ENCODE data around the gene FHL2. TPM values are rescaled to one million over a fixed set of nuclear protein-coding genes. Genes with fewer than 3 reads are reported as not detected.

The FHL2 gene
- total RNA-seq, 1 experiment from 2014 or later: 56.4 TPM

GRCh38 chr2:105379741-105380186, 19.1 kb downstream of the FHL2 start:
- no peak for DNase-seq (ENCODE audit: low spot score)

DNA sequence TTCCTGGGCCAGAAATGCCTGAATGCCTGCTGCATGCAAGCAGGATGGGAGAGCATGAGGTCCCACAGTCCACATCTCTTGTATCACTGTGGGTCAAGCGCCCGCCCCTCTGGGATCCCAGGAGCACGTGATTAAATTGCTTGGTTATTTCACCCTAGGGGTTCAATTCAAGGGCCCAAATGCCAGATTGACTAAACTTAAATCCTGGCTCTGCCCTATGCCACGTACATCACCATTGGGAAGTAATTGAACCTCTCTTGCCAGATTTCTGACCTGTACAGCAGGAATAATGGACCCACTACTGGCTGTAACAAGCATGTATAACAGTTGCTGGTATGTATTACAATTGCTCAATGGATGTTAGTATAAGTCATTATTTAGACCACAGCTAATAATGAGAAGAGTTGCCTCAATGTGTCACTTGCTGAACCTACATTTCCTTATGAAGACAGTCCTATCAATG, 19.9 kb downstream of the FHL2 start:
- DNase-seq (ENCODE audit: low spot score): no peak

DNA sequence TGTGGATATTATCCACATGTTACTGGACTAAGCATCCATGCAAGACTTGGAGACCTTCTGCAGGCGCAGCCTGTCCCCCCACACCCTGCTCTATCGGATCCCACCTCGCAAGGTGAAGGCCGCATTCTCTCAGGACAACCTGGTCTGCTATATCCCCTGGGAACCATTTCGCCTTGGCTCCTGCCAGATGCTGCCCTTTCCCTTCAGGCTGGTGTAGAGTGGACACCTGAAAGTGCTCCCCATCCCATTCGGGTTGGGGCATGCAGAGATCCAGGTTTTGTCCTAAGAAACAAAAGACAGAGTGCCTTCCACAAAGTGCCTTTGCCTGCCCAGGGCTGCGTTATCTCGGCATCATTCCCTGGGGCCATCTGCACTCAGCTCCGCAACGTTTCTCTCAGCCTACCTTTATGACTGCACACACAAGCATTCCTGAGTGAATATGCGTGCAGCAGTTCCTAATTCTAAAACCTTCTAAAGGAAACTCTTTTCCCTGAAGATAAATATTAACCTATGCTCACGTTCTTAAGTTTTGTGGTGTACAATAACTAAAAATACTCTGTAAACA, 20.5 kb downstream of the FHL2 start:
- DNase-seq (ENCODE audit: low spot score): no peak

DNA sequence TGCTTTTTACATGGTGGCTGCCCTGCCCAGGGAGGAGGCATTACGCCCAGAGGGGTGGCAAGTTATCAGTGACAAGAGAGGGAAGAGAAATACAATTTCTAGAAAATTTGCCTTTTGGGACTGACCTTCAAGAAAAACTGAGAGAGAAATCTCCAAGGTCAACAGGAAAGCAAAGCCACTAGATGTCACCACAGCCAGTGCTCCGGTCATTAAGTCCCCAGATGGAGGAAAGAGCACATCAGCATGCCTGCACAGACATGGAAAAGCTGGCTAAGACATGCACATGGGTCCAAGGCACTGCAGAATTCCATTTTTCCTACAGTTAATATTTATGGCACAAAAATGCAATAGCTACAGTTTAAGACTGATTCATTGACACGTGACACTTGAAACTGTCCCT, 21.0 kb downstream of the FHL2 start:
- DNase-seq (ENCODE audit: low spot score): peak; percentile 46

- DNase-seq (ENCODE audit: low spot score): no peak
Observed at GRCh38 chr2:105376789-105377240, 22.0 kb downstream of the FHL2 start.

DNA sequence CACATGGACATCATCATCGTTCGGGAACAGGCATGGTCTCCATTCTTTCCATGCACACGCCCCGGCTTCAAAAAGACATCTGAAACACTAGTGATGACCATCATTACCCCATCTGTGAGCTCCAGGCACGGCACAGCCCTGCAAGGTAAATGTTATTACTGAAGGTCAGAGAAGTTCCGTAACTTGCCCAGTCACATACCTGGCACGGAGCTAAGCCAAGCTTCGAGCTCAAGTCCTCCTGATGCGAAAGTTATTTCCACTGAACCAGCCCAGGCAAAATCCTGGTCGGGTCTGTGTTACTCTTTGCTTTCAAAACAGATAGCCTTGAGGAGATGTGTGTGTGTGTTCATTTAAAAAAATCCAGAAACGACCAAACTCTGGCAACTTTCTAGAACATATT, 22.8 kb downstream of the FHL2 start:
- no peak for DNase-seq (ENCODE audit: low spot score)

GRCh38 chr2:105375001-105375561, 23.8 kb downstream of the FHL2 start:
- no peak for DNase-seq (ENCODE audit: low spot score)

- no peak for DNase-seq (ENCODE audit: low spot score)
Observed at GRCh38 chr2:105373895-105374401, 24.9 kb downstream of the FHL2 start.

DNA sequence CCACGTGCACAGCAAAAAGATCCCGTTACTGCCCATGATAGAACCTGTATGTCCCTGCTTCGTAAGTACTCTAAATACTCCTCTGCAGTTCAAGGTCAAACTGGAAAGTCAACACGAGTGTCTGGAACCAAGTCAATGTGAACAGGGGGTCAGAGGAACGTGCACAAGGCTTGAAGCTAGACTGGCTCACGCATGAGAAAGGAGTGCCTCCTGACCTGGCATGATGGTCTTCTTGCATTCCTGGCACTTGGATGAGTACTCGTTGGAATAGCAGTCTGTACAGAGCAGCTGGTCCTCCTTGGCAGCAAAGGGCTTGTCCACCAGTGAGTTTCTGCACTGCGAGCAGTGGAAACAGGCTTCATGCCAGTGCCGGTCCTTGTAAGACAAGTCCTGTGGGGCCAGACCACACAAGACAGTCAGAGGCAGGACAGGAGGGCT, 25.5 kb downstream of the FHL2 start:
- no peak for DNase-seq (ENCODE audit: low spot score)

DNA sequence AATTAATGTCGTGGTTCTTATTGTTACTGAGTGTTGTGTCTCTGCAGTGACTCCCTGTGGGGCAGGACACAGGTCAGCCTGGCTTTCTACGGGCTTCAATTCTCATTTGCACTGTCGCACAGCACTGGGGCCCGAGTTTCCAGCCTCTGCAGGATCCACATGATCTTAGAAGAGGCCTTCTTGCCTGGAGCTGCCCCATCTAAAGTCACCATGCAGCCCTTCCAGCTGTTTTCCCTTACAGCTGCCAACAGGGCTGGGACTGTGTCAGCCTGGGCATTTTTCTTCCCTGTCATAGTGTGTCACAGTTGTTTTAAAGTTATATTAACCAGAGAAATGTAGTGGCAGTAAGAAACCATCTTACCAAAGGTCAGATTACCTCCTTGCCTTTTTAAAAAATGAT, 27.0 kb downstream of the FHL2 start:
- no peak for DNase-seq (ENCODE audit: low spot score)

- no peak for DNase-seq (ENCODE audit: low spot score)
Observed at GRCh38 chr2:105371156-105371555, 27.7 kb downstream of the FHL2 start.

DNA sequence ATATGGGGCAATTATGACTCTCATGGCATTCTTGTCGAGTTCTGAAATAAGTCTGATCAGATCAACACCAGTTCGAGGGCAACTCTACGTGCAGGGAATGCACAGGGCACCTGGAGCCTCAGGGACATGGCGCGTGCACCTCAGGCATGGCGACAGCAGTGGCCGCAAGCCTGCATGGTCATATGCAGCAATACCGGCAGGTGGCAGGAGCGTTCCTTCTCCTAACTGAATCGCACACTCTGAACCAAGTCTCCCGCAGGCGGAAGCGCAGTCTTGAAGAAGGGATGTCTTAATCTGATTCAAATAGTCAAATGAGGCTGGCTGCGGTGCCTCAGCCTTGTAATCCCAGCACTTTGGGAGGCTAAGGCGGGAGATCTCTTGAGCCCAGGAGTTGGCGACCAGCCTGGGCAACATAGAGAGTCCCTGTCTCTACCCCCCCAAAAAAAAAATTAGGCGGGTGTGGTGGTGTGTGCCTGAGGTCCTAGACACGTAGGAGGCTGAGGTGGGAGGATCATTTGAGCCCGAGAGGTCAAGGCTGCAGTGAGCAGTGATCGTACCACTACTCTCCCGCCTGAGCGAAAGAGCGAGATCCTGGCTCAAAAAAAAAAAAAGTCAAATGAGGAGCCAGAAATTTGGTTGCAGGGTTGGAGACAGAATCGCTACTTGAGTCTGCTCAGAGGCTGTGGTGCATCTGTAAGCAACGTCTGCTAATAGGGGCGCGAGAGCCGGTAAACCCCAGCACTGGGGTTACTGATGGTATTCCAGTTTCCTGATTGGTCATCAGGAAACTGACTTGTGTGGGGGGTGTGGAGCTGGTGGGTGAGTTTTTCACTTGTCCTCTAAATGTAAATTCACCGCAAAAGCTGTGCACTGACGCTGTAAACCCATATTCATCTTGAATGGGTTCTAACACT, 28.8 kb downstream of the FHL2 start:
- DNase-seq (ENCODE audit: low spot score): peak; percentile 80

GRCh38 chr2:105368759-105369408, 30.0 kb downstream of the FHL2 start:
- no peak for DNase-seq (ENCODE audit: low spot score)

DNA sequence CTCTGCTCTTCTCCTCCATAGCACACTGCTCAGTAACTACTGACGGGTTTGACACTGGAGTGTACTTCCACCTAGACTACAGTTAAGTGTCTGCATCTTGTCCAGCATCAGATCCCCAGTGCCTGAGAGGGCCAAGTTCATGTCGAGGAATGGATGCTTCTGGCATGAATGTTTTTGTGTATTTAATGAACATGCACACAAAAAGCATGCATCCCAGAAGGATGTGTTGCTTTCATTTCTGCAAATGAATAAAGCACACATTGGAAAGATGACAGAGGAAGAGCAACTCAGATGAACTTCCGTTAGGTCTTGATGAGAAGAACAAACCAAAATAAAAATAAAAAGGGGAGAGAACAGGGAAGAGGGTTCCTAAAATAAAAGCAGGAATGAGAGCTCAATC, 33.6 kb downstream of the FHL2 start:
- DNase-seq (ENCODE audit: low spot score): no peak

DNA sequence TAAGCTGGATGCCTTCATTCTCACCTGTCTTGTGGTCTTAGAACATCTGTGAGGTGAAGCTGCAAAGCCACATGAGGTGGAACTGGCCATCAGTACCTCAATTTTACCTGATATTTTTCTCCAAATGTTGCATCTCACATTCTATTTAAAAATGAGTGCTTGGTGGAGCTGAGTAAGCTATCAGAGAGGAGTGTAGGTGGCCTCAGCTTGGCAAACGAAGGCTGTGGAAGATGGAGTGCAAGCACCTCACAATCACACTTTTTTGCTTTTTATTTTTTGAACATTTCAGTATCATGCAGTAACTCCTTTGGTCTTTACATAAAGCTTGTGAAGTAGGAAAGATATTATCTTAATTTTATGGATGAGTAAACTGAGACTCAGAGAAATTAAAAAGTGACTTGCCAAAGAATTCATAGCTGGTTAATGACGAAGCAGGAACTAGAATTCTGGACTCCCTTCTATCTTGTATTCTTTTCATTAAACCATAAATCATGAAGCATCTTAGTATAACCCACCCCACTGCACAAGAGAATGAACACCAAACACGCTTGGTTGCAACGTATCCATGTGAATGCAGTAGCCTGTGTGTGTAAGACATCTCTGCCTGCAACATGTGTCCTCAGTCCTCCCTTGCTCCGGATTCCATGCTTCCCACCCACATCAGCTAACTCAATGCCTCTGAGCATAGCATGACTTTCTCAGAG, 34.3 kb downstream of the FHL2 start:
- no peak for DNase-seq (ENCODE audit: low spot score)

GRCh38 chr2:105362862-105363591, 35.8 kb downstream of the FHL2 start:
- DNase-seq (ENCODE audit: low spot score): no peak

DNA sequence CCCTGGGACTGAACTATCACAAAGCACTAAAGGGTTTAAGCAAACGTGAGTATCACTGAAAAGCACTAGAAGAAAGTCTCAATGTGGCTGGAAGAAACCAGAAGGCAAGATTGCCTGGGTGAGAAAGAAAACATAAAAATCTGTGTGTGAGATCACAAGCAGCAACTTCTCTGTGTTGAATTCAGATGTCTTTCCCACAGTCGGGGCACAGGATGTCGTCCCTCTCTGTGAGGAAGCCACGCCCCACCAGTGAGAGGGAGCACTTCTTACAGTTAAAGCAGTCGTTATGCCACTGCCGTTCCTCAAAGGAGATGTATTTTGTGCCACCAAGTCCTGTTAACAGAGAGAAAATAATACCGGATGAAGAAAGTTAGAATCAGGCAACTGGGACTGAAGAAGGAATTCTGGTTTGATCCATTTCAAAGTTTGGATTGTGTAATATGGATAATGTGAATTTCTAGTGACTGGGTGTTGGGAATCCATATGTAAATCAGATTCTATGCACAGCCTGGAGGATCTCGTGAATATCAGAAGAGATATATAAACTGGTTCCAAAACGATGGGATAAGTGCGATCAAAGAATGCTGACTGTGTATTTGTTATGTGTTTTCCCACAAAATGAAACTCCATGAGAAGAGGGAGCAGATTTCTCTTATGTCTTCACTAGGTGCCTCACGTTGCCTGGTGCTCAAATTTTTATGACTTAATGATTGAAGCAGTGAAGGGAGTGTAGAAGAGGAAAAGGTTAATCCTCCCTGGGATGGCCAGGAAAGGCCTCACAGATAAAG, 37.6 kb downstream of the FHL2 start:
- no peak for DNase-seq (ENCODE audit: low spot score)

GRCh38 chr2:105358593-105358992, 40.3 kb downstream of the FHL2 start:
- DNase-seq (ENCODE audit: low spot score): no peak

- DNase-seq (ENCODE audit: low spot score): no peak
Observed at GRCh38 chr2:105357122-105357521, 41.7 kb downstream of the FHL2 start.
